ES-I3 (cell line): ENCODE measurements around the gene COX4I2.

Experiments used
- H3K36me3 ChIP-seq: 2 replicates; pipeline ENCODE4 v1.6.1; 2013; ENCODE audit warnings: mild to moderate bottlenecking, low read length, control low read depth, moderate library complexity; ENCODE audit not compliant: insufficient read depth
- H3K4me1 ChIP-seq: 2 replicates; pipeline ENCODE4 v1.6.1; 2013; ENCODE audit warnings: mild to moderate bottlenecking, control low read depth, low read length; ENCODE audit not compliant: insufficient read depth
- H3K9ac ChIP-seq: 2 replicates; pipeline ENCODE4 v1.6.1; 2013; ENCODE audit warnings: low read depth, mild to moderate bottlenecking, low read length, moderate library complexity
- H3K9me3 ChIP-seq: 2 replicates; pipeline ENCODE4 v1.6.1; 2013; ENCODE audit warnings: mild to moderate bottlenecking, low read length, moderate library complexity; ENCODE audit not compliant: control insufficient read depth, insufficient read depth

COX4I2 gene

GRCh38 chr20:31682352-31682751 lies 44.6 kb downstream of the COX4I2 start:
- Histone ChIP-seq H3K4me1 (peaks cover 27% of the 10 kb centered on the region; the same call in 1 of the 2 replicates), H3K36me3 (peaks cover 20% of the 10 kb centered on the region), H3K9me3 (no peaks in the 10 kb centered on the region), H3K9ac (no peak overlapping the region)

GRCh38 chr20:31682927-31683326 lies 45.2 kb downstream of the COX4I2 start:
- Histone ChIP-seq H3K9ac (no peak overlapping the region), H3K9me3 (no peaks in the 10 kb centered on the region), H3K36me3 (peaks cover 25% of the 10 kb centered on the region), H3K4me1 (peaks cover 27% of the 10 kb centered on the region; the same call in 1 of the 2 replicates)

- H3K9ac ChIP-seq: no peak overlapping the region
- peaks cover 24% of the 10 kb centered on the region for H3K36me3 ChIP-seq
- H3K4me1 ChIP-seq: peaks cover 17% of the 10 kb centered on the region; the same call in 1 of the 2 replicates
- no peaks in the 10 kb centered on the region for H3K9me3 ChIP-seq
Measured at GRCh38 chr20:31684153-31685015, 46.7 kb downstream of the COX4I2 start.

GRCh38 chr20:31685853-31686643 lies 48.3 kb downstream of the COX4I2 start:
- Histone ChIP-seq H3K36me3 (peaks cover 22% of the 10 kb centered on the region), H3K9ac (no peak overlapping the region), H3K4me1 (0 out of 2 replicates have a peak, but pooled peaks cover 8% of the 10 kb centered on the region), H3K9me3 (no peaks in the 10 kb centered on the region)

GRCh38 chr20:31687777-31688176 lies 50.1 kb downstream of the COX4I2 start:
- Histone ChIP-seq H3K9ac (no peak overlapping the region), H3K9me3 (no peaks in the 10 kb centered on the region), H3K4me1 (peaks cover 15% of the 10 kb centered on the region), H3K36me3 (peaks cover 22% of the 10 kb centered on the region)

GRCh38 chr20:31689141-31689540 lies 51.4 kb downstream of the COX4I2 start:
- Histone ChIP-seq H3K9me3 (no peaks in the 10 kb centered on the region), H3K36me3 (peaks cover 21% of the 10 kb centered on the region), H3K9ac (no peak overlapping the region), H3K4me1 (peaks cover 23% of the 10 kb centered on the region)

GRCh38 chr20:31690124-31690666 lies 52.5 kb downstream of the COX4I2 start:
- Histone ChIP-seq H3K36me3 (peaks cover 19% of the 10 kb centered on the region), H3K9ac (no peak overlapping the region), H3K9me3 (no peaks in the 10 kb centered on the region), H3K4me1 (peaks cover 34% of the 10 kb centered on the region)

GRCh38 chr20:31691646-31692275 lies 54.0 kb downstream of the COX4I2 start:
- H3K9me3 ChIP-seq: no peaks in the 10 kb centered on the region
- H3K9ac ChIP-seq: no peak overlapping the region
- peaks cover 7% of the 10 kb centered on the region for H3K36me3 ChIP-seq
- peaks cover 35% of the 10 kb centered on the region for H3K4me1 ChIP-seq

GRCh38 chr20:31693402-31693801 lies 55.7 kb downstream of the COX4I2 start:
- Histone ChIP-seq H3K36me3 (peaks cover 3% of the 10 kb centered on the region; the same call in 1 of the 2 replicates), H3K9me3 (no peaks in the 10 kb centered on the region), H3K9ac (no peak overlapping the region), H3K4me1 (peaks cover 35% of the 10 kb centered on the region)

- Histone ChIP-seq H3K4me1 (peaks cover 40% of the 10 kb centered on the region), H3K9me3 (no peaks in the 10 kb centered on the region), H3K36me3 (peaks cover 3% of the 10 kb centered on the region; the same call in 1 of the 2 replicates), H3K9ac (no peak overlapping the region)
Measured at GRCh38 chr20:31693987-31694661, 56.4 kb downstream of the COX4I2 start.
